ENCODE measurements around the gene C16orf92.
"Not testable (repeated sequence)": the region's sequence is repeated elsewhere in the genome, so short reads cannot be mapped to it uniquely, and the experiment has no call there.

The C16orf92 gene

DNA sequence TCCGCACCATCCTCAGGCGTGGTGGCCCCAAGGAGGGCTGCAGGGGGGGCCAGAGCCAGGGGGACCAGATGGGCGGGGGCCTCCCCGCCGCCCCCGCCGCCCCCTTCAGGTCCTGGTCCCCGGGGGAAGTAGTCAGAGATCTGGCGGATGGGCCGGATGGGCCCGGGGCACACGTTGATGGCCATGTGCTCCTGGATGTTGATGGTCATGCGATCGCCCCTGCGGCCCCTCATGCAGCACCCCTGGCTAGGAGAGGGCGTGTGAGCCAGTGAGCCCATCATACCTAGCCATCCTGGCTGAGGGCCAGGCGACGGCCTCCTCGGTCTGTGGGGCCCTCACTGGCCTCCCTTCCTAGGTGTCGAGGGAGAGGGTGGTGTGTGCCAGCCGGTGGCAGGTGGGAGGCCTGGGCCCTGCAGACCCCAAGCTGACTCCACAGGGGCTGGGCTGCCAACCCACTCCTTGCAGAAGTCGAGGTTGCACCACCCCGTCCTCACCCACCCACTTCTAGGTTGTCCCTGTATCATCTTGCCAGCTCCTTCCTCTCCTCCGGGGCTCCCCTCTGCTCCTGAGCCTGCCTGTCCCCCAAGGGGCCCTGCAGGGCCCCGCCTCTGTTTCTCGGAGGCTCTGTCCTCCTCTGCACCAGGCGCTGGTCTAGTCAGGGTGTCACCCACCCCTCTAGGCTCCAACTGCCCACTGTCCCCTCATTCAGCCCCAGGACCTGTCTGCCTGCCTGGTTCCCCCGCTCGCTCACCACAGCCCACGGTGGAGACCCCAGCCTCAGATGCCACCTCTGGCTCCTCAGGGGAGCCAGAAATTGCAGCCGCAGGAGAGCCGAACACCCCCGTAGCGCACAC, 12.8 kb upstream of the C16orf92 start:
- Histone ChIP-seq H3K27me3 (ENCODE audit: insufficient read depth, low read length, poor library complexity, severe bottlenecking) (no peaks in the 10 kb centered on the region), H3K9ac (ENCODE audit: low read depth, low read length, poor library complexity, severe bottlenecking) (no peak overlapping the region), H3K4me3 (ENCODE audit: low read length, poor library complexity, severe bottlenecking) (peak overlapping the region; percentile 69), H3K9me3 (ENCODE audit: insufficient read depth, low read depth, low read length) (no peaks in the 10 kb centered on the region), H3F3A (ENCODE audit: low read depth) (no peaks in the 10 kb centered on the region), H2AFZ (ENCODE audit: low read length) (peak overlapping the region; percentile 55; the same call in 1 of the 2 replicates), H3K36me3 (ENCODE audit: insufficient read depth, low read length) (no peaks in the 10 kb centered on the region), H3K4me1 (ENCODE audit: insufficient read depth, low read length, poor library complexity, severe bottlenecking) (no peaks in the 10 kb centered on the region), H3K79me2 (ENCODE audit: insufficient read depth, low read length) (no peaks in the 10 kb centered on the region), H3K9me2 (replicated peaks; ENCODE audit: low read depth, low read length) (no peaks in the 10 kb centered on the region), H4K20me1 (ENCODE audit: insufficient read depth, low read length, poor library complexity, severe bottlenecking) (no peaks in the 10 kb centered on the region), H3K4me2 (ENCODE audit: low read depth, low read length, poor library complexity, severe bottlenecking) (peak overlapping the region; percentile 71)
- TF ChIP-seq EZH2phosphoT487 (IDR thresholded peaks at IDR 0.05; ENCODE audit: borderline replicate concordance), result no peak
- TF ChIP-seq, protein P1, sequence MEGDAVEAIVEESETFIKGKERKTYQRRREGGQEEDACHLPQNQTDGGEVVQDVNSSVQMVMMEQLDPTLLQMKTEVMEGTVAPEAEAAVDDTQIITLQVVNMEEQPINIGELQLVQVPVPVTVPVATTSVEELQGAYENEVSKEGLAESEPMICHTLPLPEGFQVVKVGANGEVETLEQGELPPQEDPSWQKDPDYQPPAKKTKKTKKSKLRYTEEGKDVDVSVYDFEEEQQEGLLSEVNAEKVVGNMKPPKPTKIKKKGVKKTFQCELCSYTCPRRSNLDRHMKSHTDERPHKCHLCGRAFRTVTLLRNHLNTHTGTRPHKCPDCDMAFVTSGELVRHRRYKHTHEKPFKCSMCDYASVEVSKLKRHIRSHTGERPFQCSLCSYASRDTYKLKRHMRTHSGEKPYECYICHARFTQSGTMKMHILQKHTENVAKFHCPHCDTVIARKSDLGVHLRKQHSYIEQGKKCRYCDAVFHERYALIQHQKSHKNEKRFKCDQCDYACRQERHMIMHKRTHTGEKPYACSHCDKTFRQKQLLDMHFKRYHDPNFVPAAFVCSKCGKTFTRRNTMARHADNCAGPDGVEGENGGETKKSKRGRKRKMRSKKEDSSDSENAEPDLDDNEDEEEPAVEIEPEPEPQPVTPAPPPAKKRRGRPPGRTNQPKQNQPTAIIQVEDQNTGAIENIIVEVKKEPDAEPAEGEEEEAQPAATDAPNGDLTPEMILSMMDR (conservative IDR thresholded peaks at IDR 0.05; ENCODE audit: low read length), result no peak

DNA sequence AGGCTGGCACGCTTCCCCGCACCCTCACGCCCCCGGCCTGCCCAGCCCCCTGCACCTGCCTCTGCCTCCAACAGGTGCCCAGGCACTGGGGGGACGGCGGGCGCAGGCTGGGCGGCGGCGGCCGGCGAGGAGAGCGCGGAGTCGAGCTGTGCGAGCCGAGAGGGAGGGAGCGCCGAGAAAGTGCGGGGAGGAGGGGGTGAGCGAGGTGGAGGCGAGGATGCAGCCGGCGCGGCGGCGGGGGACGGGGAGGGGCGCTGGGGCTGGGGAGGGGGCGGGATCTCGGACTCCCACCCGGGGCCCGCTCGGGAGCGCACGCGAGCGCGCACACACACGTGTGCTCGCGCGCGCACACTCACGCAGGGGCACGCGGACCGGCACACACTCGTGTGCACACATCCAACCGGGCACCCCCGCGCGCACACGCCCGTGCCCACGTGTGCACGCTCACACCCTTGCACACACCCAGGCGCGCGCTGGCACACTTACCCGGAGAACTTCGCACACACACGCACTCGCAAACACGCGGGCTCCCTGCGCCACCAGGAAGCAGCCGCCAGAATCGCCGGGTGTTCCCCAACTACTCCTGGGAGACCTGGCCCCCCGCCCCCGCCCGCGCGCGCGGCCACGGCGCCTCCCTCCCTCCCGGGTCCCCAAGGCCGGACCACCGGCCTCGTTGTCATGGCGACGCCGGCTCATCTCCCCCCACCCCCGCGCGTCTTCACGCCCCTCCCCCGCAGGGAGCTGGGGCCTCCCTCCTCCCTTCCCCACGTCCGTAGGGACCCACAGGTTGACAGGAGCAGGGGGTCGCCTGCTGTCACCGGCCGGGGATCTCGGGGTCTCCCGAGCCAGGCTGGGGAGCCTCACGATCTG, 11.9 kb upstream of the C16orf92 start, which contains the start of gene DOC2A:
TSS of gene DOC2A (minus strand) at position 184 of the 870 bp plus-strand sequence. CDS start 805 bp downstream, outside the sequence.
- Histone ChIP-seq H3K27me3 (ENCODE audit: insufficient read depth, low read length, poor library complexity, severe bottlenecking) (no peaks in the 10 kb centered on the region), H3F3A (ENCODE audit: low read depth) (no peaks in the 10 kb centered on the region), H3K79me2 (ENCODE audit: insufficient read depth, low read length) (no peaks in the 10 kb centered on the region), H2AFZ (ENCODE audit: low read length) (peak within 1 kb of the TSS; percentile 83; the same call in 1 of the 2 replicates), H3K9me3 (ENCODE audit: insufficient read depth, low read depth, low read length) (no peaks in the 10 kb centered on the region), H3K4me1 (ENCODE audit: insufficient read depth, low read length, poor library complexity, severe bottlenecking) (no peaks in the 10 kb centered on the region), H3K4me3 (ENCODE audit: low read length, poor library complexity, severe bottlenecking) (peak within 1 kb of the TSS; percentile 69), H4K20me1 (ENCODE audit: insufficient read depth, low read length, poor library complexity, severe bottlenecking) (no peaks in the 10 kb centered on the region), H3K9ac (ENCODE audit: low read depth, low read length, poor library complexity, severe bottlenecking) (no peak within 1 kb of the TSS), H3K4me2 (ENCODE audit: low read depth, low read length, poor library complexity, severe bottlenecking) (peak within 1 kb of the TSS; percentile 71), H3K9me2 (replicated peaks; ENCODE audit: low read depth, low read length) (no peaks in the 10 kb centered on the region), H3K36me3 (ENCODE audit: insufficient read depth, low read length) (no peaks in the 10 kb centered on the region)
- no peak for TF ChIP-seq EZH2phosphoT487 (IDR thresholded peaks at IDR 0.05; ENCODE audit: borderline replicate concordance)
- TF ChIP-seq, protein P1 (conservative IDR thresholded peaks at IDR 0.05; ENCODE audit: low read length), result no peak

DNA sequence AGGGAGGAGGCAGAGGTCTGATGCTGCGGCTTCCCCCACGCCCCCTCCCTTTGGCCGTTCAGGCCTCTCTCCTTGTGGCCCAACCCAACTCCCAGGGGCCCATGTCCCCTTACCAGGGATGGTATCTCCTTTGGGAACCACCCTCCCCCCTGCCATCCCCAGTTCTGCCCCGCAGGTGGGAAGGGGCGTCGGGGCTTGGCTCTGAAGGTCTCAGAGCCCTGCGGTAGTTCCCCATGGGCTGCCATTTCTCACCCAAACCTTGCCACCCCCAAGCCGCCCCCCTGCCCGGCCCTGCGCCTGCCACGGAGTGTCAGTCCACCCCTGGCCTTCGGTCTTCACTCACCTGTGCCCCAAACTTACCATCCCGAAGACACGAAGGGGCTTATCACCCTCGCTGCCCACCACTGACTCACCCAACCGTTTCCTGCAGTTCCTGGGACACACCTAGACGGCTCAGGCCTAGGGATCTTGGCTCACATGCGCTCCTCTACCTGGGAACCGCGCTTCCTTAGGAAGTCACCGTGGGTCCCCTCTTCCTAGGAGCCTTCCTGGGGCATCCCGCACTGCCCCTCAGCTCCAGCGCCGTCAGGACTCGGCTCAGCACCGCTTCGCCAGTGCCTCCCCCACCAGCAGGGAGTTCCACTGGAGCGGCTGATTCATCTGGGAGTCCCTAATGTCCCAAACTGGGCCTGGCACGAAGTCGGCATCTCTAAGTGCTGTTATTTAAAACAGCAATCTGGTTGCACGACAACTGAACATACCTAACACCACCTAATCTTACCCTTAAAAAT, 11.1 kb upstream of the C16orf92 start:
- H3K9ac ChIP-seq (ENCODE audit: low read depth, low read length, poor library complexity, severe bottlenecking), result no peak overlapping the region
- no peaks in the 10 kb centered on the region for H3K4me1 ChIP-seq (ENCODE audit: insufficient read depth, low read length, poor library complexity, severe bottlenecking)
- no peaks in the 10 kb centered on the region for H3K9me2 ChIP-seq (replicated peaks; ENCODE audit: low read depth, low read length)
- no peak overlapping the region for H3K4me3 ChIP-seq (ENCODE audit: low read length, poor library complexity, severe bottlenecking)
- no peak overlapping the region for H2AFZ ChIP-seq (ENCODE audit: low read length)
- H3K36me3 ChIP-seq (ENCODE audit: insufficient read depth, low read length), result no peaks in the 10 kb centered on the region
- no peaks in the 10 kb centered on the region for H3K27me3 ChIP-seq (ENCODE audit: insufficient read depth, low read length, poor library complexity, severe bottlenecking)
- H3K9me3 ChIP-seq (ENCODE audit: insufficient read depth, low read depth, low read length), result no peaks in the 10 kb centered on the region
- TF ChIP-seq EZH2phosphoT487 (IDR thresholded peaks at IDR 0.05; ENCODE audit: borderline replicate concordance), result no peak
- TF ChIP-seq, protein P1 (conservative IDR thresholded peaks at IDR 0.05; ENCODE audit: low read length), result no peak
- H4K20me1 ChIP-seq (ENCODE audit: insufficient read depth, low read length, poor library complexity, severe bottlenecking), result no peaks in the 10 kb centered on the region
- H3K4me2 ChIP-seq (ENCODE audit: low read depth, low read length, poor library complexity, severe bottlenecking), result peak overlapping the region; percentile 71
- no peaks in the 10 kb centered on the region for H3K79me2 ChIP-seq (ENCODE audit: insufficient read depth, low read length)
- no peaks in the 10 kb centered on the region for H3F3A ChIP-seq (ENCODE audit: low read depth)

DNA sequence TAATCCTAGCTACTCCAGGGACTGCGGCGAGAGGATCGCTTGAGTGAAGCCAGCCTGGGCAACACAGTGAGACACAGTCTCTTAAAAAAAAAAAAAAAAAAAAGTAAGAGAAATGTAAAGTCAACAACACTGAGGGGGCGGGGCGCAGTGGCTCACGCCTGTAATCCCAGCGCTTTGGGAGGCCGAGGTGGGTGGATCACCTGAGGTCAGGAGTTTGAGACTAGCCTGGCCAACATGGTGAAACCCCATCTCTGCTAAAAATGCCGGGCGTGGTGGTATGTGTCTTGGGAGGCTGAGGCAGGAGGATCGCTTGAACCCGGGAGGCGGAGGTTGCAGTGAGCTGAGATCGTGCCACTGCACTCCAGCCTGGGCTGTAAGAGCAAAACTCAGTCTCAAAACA, 10.4 kb upstream of the C16orf92 start:
- H3F3A ChIP-seq (ENCODE audit: low read depth); H3K9ac ChIP-seq (ENCODE audit: low read depth, low read length, poor library complexity, severe bottlenecking); H3K9me3 ChIP-seq (ENCODE audit: insufficient read depth, low read depth, low read length); H3K9me2 ChIP-seq (replicated peaks; ENCODE audit: low read depth, low read length); H2AFZ ChIP-seq (ENCODE audit: low read length); H3K27me3 ChIP-seq (ENCODE audit: insufficient read depth, low read length, poor library complexity, severe bottlenecking); H4K20me1 ChIP-seq (ENCODE audit: insufficient read depth, low read length, poor library complexity, severe bottlenecking); H3K4me2 ChIP-seq (ENCODE audit: low read depth, low read length, poor library complexity, severe bottlenecking); H3K36me3 ChIP-seq (ENCODE audit: insufficient read depth, low read length); H3K4me3 ChIP-seq (ENCODE audit: low read length, poor library complexity, severe bottlenecking); H3K79me2 ChIP-seq (ENCODE audit: insufficient read depth, low read length); H3K4me1 ChIP-seq (ENCODE audit: insufficient read depth, low read length, poor library complexity, severe bottlenecking): not testable (repeated sequence)

All from Loucy (cell line).